HG02943 (cell line): ENCODE results near the gene PGAP3.

Source experiments
- ATAC-seq: cut with Tn5 transposase; IDR thresholded peaks from one replicate; pipeline ENCODE4 v1.9.1; 2021; ENCODE audit warnings: mild to moderate bottlenecking, low read depth, moderate library complexity; ENCODE audit not compliant: unreplicated experiment

The PGAP3 gene

DNA sequence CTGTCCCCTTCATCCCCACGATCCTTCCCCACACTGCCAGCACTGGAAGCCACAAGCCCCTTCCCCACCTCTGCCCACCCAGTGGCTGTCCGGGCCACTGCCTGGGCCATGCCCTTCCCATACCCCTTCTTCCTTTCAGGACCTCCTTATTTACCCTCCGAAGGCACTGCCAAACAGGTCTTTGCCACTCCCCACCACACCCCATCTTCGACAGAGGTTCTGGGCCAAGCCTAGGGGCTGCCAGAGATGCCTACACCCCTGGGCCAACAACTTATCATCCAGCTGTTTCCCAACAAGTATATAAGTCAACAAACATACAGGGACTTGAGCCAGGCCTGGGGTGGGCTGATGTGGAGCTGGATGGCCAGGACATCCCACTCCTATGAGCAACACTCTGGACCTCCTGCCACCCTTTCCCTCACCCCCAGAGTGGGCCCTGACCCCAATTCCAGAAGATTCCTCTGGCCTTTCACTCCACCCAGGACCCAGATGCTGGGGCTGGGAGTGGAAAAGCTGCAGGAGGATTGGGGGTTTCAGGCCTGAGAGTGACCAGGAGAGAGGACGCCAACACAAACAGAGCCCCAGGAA lies 62.6 kb downstream of the PGAP3 start:
- no peak for ATAC-seq

DNA sequence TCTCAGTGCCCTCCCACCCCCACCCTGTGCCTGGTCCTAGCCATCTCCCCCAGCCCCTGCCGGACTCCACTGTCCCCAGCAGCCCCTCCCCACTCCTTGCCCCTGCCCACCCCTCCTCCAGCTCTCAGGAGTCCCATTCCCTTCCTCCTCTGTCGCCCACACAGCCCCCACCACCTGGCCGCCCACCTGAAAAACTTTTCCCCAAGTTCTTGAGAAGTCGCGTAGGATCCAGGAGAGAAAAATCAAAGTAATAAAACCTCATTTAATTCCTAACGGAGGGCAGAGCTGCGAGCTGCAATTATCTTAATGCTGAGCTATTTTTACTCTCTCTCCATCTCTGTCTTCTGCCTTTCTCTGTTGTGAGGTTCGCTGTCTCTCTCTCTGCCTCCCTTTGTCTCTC lies 63.5 kb downstream of the PGAP3 start:
- ATAC-seq, result no peak

DNA sequence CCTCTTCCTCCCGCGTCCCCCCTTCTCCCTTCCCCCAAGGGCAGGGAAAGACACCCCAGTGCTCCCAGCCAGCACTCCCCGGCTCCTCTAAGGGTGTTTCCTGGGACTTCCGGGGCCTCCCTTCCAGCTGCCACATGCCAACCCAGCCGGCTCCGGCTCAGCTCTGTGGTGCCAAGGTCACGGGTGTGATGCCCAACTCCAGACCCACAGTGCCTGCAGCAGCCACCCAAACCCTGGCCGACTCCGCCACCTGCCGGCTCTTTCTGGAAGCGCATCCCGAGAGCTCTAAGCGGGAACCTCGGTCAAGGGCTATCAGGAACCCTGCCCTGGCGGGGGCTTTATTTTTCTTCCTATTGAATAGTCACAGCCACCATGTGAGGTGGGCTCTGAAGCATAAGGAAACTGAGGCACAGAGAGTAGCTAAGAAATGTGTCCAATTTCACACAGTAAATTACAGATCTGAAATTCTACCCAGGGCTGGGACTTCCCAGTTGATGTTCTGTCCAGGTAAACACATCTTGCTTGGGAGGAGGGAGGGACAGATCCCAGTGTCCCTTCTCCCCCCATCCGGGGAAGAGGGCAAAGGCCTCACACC lies 64.4 kb downstream of the PGAP3 start:
- ATAC-seq, result no peak

DNA sequence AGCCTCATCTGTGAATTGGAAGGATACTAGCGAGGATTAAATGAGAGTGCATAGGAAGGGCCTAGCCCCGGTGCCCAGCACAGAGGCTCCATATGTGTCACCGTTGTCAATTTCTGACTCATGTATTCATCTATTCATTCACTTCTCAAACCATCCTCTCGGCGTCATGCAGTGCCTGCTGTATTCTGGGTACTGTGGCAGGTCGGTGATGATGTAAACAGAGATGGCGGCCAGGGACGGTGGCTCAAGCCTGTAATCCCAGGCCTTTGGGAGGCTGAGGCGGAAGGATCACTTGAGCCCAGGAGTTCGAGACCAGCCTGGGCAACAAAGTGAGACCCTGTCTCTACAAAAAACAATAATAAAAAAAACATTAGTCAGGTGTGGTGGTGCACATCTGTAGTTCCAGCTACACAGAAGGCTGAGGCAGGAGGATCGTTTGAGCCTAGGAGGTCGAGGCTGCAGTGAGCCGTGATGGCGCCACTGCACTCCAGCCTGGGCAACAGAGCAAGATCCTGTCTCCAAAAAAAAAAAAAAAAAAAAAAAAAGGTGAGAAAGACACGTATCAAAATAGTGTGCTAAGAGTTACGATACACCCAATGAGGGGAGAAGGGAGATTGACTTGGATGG lies 65.4 kb downstream of the PGAP3 start:
- ATAC-seq, result no peak

DNA sequence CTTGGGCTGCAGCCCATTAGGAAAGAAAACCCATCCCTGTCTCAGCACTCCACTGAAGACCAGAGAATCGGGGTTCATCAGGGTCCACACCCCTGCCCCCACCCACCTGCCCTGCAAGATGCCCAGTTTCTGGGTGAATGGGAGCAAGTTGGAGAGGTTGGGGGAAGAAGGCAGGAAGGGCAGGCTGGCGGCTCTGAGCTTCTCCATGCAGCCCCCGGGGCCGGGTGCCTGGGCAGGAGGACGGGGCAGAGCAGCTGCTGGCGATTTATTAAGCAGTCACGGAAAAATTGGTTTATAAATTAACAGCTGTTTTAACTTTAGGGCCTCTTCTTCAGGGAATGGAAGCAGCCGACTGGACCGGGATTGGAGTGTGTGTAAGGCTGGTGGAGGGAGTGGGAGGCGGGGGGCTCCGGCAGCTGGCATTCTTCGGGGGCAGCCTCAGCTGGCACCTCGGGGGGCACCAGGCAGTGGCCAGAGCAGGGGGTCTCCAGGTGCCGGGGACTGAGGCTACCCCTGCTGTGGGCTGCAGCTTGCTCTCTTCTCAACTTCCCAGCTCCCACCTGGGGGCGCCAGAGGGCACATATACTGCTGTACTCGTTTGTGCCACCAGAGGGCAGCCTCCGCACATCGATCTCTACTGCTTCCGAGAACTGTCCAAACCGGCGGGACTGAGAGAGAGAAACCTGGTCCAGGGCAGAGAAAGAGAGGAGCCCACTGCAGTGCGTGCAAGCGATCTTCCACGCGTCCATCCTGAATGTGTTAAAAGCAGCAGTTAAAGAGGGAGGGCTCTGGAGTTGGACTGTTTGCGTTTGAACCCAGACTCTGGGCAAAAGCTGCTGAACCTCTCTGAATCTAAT lies 66.1 kb downstream of the PGAP3 start:
- ATAC-seq, result no peak
